A549 (cell line): ENCODE measurements around the gene CC2D1A. TPM values are rescaled to one million over a fixed set of nuclear protein-coding genes. Genes with fewer than 3 reads are reported as not detected.
A peak's percentile ranks its signal among the peaks of the same experiment; 100 is the strongest.

Experiments
- ATAC-seq, 2 experiments: fragments of 200-7000 bp in 1 of 2; fragments of >200 bp in 1 of 2; cut with Nextera tagmentation in 1 of 2; cut with Tn5 transposase in 1 of 2; 3 replicates each; pipeline versions ENCODE4 v1.8.0 to v1.9.1; 2018 to 2020; ENCODE audit warnings: mild to moderate bottlenecking in 1 of 2, moderate library complexity in 1 of 2
- CTCF ChIA-PET: fragments of 300-600 bp; sonication (Branson Sonifier 250); formaldehyde crosslinking; extraction: SDS; loops from one replicate; lab custom pipeline; 2021; ENCODE audit warnings: antibody characterized with exemption, inconsistent platforms; lab: Yijun Ruan, JAX
- POLR2A ChIA-PET: fragments of 350-600 bp; formaldehyde crosslinking; extraction: SDS; loops from one replicate; lab custom pipeline; 2021; ENCODE audit warnings: antibody characterized with exemption, inconsistent platforms; lab: Yijun Ruan, JAX
- DNase-seq, 2 experiments: peaks; one replicate each; pipeline versions ENCODE4 v3.0.0 to v3.0.0-alpha.2; 2011 to 2016; ENCODE audit warnings: low read depth in 1 of 2, low spot score in 1 of 2
- FAIRE-seq: peaks from 2 replicates; lab custom pipeline; 2011; peaks lifted over from hg19 to GRCh38; lab: Jason Lieb, UNC
- H3K27ac ChIP-seq, 2 experiments: fragments of >200 bp; sonication (Bioruptor Twin); formaldehyde crosslinking; 3 replicates each; pipeline ENCODE4 v1.5.1; 2016 to 2017
- H3K4me1 ChIP-seq: fragments of >200 bp; sonication (Bioruptor Twin); formaldehyde crosslinking; 3 replicates; pipeline ENCODE4 v1.6.1; 2016
- H3K4me2 ChIP-seq: fragments of >200 bp; sonication (Bioruptor Twin); formaldehyde crosslinking; 3 replicates; pipeline ENCODE4 v1.6.1; 2016
- H3K4me3 ChIP-seq: fragments of >200 bp; sonication (Bioruptor Twin); formaldehyde crosslinking; 3 replicates; pipeline ENCODE4 v1.5.1; 2016
- H3K9me3 ChIP-seq: fragments of >200 bp; sonication (Bioruptor Twin); formaldehyde crosslinking; 3 replicates; pipeline ENCODE4 v1.6.1; 2016
- BHLHE40 ChIP-seq: IDR thresholded peaks from 2 replicates; pipeline ENCODE4 v1.6.1; 2012; ENCODE audit warnings: low read depth, low read length, inconsistent platforms
- CEBPB ChIP-seq, 2 experiments: fragments of >200 bp in 1 of 2; sonication (Bioruptor Twin) in 1 of 2; formaldehyde crosslinking in 1 of 2; IDR thresholded peaks; 2 replicates each; pipeline ENCODE4 v1.6.1; 2012 to 2016
- CHD2 ChIP-seq: fragments of 150-350 bp; IDR thresholded peaks from 2 replicates; pipeline ENCODE4 v1.6.1; 2014; ENCODE audit warnings: low read length; ENCODE audit not compliant: partially characterized antibody
- GATA3 ChIP-seq: IDR thresholded peaks from 2 replicates; pipeline ENCODE4 v1.6.1; 2012; ENCODE audit warnings: borderline replicate concordance
- HOXA7 ChIP-seq: fragments of 250-450 bp; sonication (Bioruptor Pico); IDR thresholded peaks from 2 replicates; pipeline ENCODE4 v1.5.0; 2020; ENCODE audit warnings: mild to moderate bottlenecking, moderate library complexity
- HOXB13 ChIP-seq: fragments of 250-450 bp; sonication (Bioruptor Pico); IDR thresholded peaks from 2 replicates; pipeline ENCODE4 v1.5.0; 2020; ENCODE audit warnings: low read depth, mild to moderate bottlenecking, moderate library complexity
- HOXB5 ChIP-seq: fragments of 250-450 bp; sonication (Bioruptor Pico); IDR thresholded peaks from 2 replicates; pipeline ENCODE4 v1.5.0; 2020; ENCODE audit warnings: mild to moderate bottlenecking, moderate library complexity
- JUN ChIP-seq, 2 experiments: fragments of >200 bp; sonication (Bioruptor Twin); formaldehyde crosslinking; IDR thresholded peaks; 2 replicates in 1 of 2; 3 replicates in 1 of 2; pipeline ENCODE4 v1.6.1; 2016 to 2017
- MAFK ChIP-seq: fragments of 450-650 bp; IDR thresholded peaks from 2 replicates; pipeline ENCODE4 v1.6.1; 2014; ENCODE audit not compliant: partially characterized antibody
- MAZ ChIP-seq: fragments of 150-350 bp; IDR thresholded peaks from 2 replicates; pipeline ENCODE4 v1.6.1; 2014; ENCODE audit warnings: antibody characterized with exemption, low read depth, low read length, borderline replicate concordance
- NFE2L2 ChIP-seq: fragments of 150-350 bp; conservative IDR thresholded peaks from 2 replicates; pipeline ENCODE4 v1.6.1; 2014; ENCODE audit warnings: low read length
- NPAS2 ChIP-seq: fragments of 250-450 bp; sonication (Bioruptor Pico); IDR thresholded peaks from 2 replicates; pipeline ENCODE4 v1.8.0; 2022; ENCODE audit warnings: mild to moderate bottlenecking, moderate library complexity, borderline replicate concordance
- POLR2AphosphoS2 ChIP-seq: conservative IDR thresholded peaks from 2 replicates; pipeline ENCODE4 v1.6.1; 2012; ENCODE audit warnings: low read length, improper control_type of control experiment, inconsistent platforms
- SREBF2 ChIP-seq: fragments of 450-650 bp; IDR thresholded peaks from 2 replicates; pipeline ENCODE4 v1.6.1; 2014; ENCODE audit warnings: mild to moderate bottlenecking, moderate library complexity
- ZNF302 ChIP-seq: fragments of 250-450 bp; sonication (Bioruptor Pico); IDR thresholded peaks from 2 replicates; pipeline ENCODE4 v1.9.0; 2021; ENCODE audit warnings: inconsistent platforms, mild to moderate bottlenecking, moderate library complexity
- WGBS: methylation state at CpG from one replicate; pipeline ENCODE4 v1.1.6; 2017; ENCODE audit errors: missing lambda C conversion rate; 5-methylcytosine and 5-hydroxymethylcytosine counted together
- polyA plus RNA-seq, 4 experiments: library from polyadenylated mRNA; depleted of rRNA in 3 of 4; stranded (reverse); fragments of >200 nt; fragmentation: RNase III in 1 of 4; extraction: RNeasy Plus Mini Kit Qiagen cat#74134 plus additional on column Dnase treatment in 1 of 4; gene quantifications; 2 replicates in 3 of 4; 3 replicates in 1 of 4; pipeline ENCODE4 v1.2.3, GENCODE V29; 2011 to 2017
- TF ChIP-seq, protein P1 (sequence below): fragments of 450-650 bp; IDR thresholded peaks from 2 replicates; pipeline ENCODE4 v1.6.1; 2014; ENCODE audit warnings: antibody characterized with exemption
- TF ChIP-seq, protein P2 (sequence below): fragments of 250-450 bp; sonication (Bioruptor Pico); IDR thresholded peaks from 2 replicates; pipeline ENCODE4 v1.5.0; 2021; ENCODE audit warnings: mild to moderate bottlenecking, moderate library complexity, borderline replicate concordance
- TF ChIP-seq, protein P3 (sequence below): fragments of >200 bp; sonication (Bioruptor Twin); formaldehyde crosslinking; IDR thresholded peaks from 3 replicates; pipeline ENCODE4 v1.6.1; 2016
- TF ChIP-seq, protein P4 (sequence below): IDR thresholded peaks from 2 replicates; pipeline ENCODE4 v1.6.1; 2012

CC2D1A gene
- polyA plus RNA-seq, 2 of the 4 experiments (the other 2 are of a cell fraction), result 4.8 to 13.9 TPM

DNA sequence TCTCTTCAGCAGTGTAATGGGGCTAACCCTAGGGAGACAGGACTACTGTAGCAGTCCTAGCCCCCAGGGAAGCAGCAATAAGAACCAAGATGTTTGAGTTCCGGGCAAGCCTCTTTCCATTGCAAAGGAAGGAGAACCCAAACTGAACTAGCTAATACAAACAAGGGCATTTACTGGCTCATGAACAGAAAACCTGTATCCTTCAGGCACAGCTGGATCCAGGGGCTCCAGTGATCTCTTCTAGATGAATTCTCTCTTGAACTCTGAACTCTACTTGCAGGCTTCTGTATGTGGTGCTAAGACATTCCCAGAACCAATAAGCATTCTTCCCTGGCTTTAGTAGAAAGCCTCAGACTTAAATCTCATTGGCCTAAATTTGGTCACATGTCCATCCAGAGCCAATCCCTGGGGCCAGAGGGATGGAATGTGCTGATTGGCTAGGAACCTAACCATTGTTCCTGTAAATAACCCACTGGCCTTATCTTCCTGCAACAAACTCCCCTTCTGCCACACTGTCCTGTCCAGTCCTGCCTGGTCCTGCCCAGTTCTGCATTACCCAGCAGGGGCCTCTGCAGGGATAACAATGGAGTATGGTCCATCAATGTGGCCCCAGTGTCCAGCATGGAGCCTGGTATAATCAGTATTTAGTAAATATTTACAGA lies 36.2 kb downstream of the CC2D1A start:
- 100% methylated on average over 1 of the region's 1 CpG for WGBS
- peaks cover 5% of the 10 kb centered on the region; the same call in 1 of the 3 replicates for H3K4me1 ChIP-seq
- no peak overlapping the region for H3K4me2 ChIP-seq
- ATAC-seq (peak in 1 of 2 experiments; percentile 23; a peak in 1 of 6 replicates), DNase-seq (no peak), FAIRE-seq (no peak)
- TF ChIP-seq HOXA7 (CRISPR knock-in tag), result no peak
- TF ChIP-seq HOXB13 (CRISPR knock-in tag), result no peak
- TF ChIP-seq, protein P1, sequence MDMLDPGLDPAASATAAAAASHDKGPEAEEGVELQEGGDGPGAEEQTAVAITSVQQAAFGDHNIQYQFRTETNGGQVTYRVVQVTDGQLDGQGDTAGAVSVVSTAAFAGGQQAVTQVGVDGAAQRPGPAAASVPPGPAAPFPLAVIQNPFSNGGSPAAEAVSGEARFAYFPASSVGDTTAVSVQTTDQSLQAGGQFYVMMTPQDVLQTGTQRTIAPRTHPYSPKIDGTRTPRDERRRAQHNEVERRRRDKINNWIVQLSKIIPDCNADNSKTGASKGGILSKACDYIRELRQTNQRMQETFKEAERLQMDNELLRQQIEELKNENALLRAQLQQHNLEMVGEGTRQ, result peak; percentile 62
- TF ChIP-seq NFE2L2, result no peak
- TF ChIP-seq MAZ, result no peak
- TF ChIP-seq JUN (IDR thresholded peaks at IDR 0.05), result no peak
- TF ChIP-seq, protein P2, sequence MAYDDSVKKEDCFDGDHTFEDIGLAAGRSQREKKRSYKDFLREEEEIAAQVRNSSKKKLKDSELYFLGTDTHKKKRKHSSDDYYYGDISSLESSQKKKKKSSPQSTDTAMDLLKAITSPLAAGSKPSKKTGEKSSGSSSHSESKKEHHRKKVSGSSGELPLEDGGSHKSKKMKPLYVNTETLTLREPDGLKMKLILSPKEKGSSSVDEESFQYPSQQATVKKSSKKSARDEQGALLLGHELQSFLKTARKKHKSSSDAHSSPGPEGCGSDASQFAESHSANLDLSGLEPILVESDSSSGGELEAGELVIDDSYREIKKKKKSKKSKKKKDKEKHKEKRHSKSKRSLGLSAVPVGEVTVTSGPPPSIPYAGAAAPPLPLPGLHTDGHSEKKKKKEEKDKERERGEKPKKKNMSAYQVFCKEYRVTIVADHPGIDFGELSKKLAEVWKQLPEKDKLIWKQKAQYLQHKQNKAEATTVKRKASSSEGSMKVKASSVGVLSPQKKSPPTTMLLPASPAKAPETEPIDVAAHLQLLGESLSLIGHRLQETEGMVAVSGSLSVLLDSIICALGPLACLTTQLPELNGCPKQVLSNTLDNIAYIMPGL (CRISPR knock-in tag), result no peak
- POLR2A ChIA-PET, result no interaction called here
- H3K9me3 ChIP-seq, result no peaks in the 10 kb centered on the region
- CTCF ChIA-PET, result interaction anchor here (1.6 kb wide), 1 partner anchor 131 kb away, joined by 5 read pairs; no protein-coding TSS in a partner anchor
- no peak overlapping the region for H3K27ac ChIP-seq
- no peak overlapping the region for H3K4me3 ChIP-seq

DNA sequence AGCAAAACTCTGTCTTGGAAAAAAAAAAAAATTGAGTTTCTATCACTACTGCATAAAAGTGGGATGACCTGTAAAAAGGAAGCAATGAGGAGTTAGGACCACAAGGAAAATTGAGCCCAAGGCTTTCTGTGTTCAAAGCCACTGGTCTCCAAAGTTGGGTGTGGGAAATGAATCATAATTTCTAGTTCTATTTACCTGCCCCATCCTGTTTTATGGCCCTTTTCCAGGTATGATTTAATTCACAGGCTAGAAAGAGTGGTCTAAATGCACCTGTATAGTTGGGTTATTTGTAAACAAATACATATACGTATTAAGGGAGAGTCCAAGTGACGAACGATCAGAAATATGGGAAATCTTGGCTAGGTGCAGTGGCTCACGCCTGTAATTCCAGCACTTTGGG lies 40.4 kb downstream of the CC2D1A start:
- ChIA-PET POLR2A (no interaction called here), CTCF (no interaction called here)
- H3K4me1 ChIP-seq, result 0 out of 3 replicates have a peak, but pooled peaks cover under 1% of the 10 kb centered on the region
- FAIRE-seq (no peak), ATAC-seq (no peak), DNase-seq (no peak)
- 92% methylated on average over 4 of the region's 4 CpGs for WGBS
- no peak overlapping the region for H3K4me3 ChIP-seq
- TF ChIP-seq, protein P2 (CRISPR knock-in tag), result no peak
- TF ChIP-seq CHD2 (no peak), GATA3 (no peak), CEBPB (IDR thresholded peaks at IDR 0.05) (no peak), SREBF2 (no peak), ZNF302 (CRISPR knock-in tag) (no peak), MAFK (no peak), POLR2AphosphoS2 (no peak), BHLHE40 (no peak), NPAS2 (CRISPR knock-in tag) (no peak), HOXB5 (CRISPR knock-in tag) (no peak)
- TF ChIP-seq, protein P3, sequence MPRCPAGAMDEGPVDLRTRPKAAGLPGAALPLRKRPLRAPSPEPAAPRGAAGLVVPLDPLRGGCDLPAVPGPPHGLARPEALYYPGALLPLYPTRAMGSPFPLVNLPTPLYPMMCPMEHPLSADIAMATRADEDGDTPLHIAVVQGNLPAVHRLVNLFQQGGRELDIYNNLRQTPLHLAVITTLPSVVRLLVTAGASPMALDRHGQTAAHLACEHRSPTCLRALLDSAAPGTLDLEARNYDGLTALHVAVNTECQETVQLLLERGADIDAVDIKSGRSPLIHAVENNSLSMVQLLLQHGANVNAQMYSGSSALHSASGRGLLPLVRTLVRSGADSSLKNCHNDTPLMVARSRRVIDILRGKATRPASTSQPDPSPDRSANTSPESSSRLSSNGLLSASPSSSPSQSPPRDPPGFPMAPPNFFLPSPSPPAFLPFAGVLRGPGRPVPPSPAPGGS, result no peak
- TF ChIP-seq, protein P4, sequence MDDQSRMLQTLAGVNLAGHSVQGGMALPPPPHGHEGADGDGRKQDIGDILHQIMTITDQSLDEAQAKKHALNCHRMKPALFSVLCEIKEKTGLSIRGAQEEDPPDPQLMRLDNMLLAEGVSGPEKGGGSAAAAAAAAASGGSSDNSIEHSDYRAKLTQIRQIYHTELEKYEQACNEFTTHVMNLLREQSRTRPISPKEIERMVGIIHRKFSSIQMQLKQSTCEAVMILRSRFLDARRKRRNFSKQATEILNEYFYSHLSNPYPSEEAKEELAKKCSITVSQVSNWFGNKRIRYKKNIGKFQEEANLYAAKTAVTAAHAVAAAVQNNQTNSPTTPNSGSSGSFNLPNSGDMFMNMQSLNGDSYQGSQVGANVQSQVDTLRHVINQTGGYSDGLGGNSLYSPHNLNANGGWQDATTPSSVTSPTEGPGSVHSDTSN, result no peak
- H3K9me3 ChIP-seq, result no peaks in the 10 kb centered on the region
- no peak overlapping the region for H3K27ac ChIP-seq
- H3K4me2 ChIP-seq, result no peak overlapping the region
